K562 (cell line): ENCODE measurements around the gene SRGAP3. TPM values are rescaled to one million over a fixed set of nuclear protein-coding genes. Genes with fewer than 3 reads are reported as not detected.

Source experiments
- FUS ChIP-seq: fragments of 200-400 bp; formaldehyde crosslinking; optimal IDR thresholded peaks from 2 replicates; pipeline ENCODE3; 2017; ENCODE audit warnings: low read depth, low read length
- NFYB ChIP-seq: IDR thresholded peaks from 2 replicates; pipeline ENCODE4 v1.6.1; 2011; ENCODE audit warnings: mild to moderate bottlenecking, moderate library complexity; ENCODE audit not compliant: insufficient read length; ENCODE audit errors: extremely low read depth
- RBM14 ChIP-seq: fragments of 200-400 bp; formaldehyde crosslinking; IDR thresholded peaks from 2 replicates; pipeline ENCODE4 v1.6.1; 2018; ENCODE audit warnings: low read depth, mild to moderate bottlenecking, low read length, moderate library complexity, borderline replicate concordance; ENCODE audit not compliant: insufficient read depth
- SMAD1 ChIP-seq: fragments of 150-350 bp; IDR thresholded peaks from 2 replicates; pipeline ENCODE4 v1.6.1; 2014; ENCODE audit warnings: low read length, low read depth; ENCODE audit not compliant: partially characterized antibody
- SMARCE1 ChIP-seq: fragments of 450-650 bp; IDR thresholded peaks from 2 replicates; pipeline ENCODE4 v1.7.1; 2016; ENCODE audit warnings: mild to moderate bottlenecking
- polyA plus RNA-seq, 8 experiments: library from polyadenylated mRNA; depleted of rRNA in 4 of 8; stranded (reverse) in 5 of 8; unstranded in 3 of 8; fragments of >200 nt; fragmentation: Nextera tagmentation in 2 of 8; fragmentation: Illumina TruSeq in 1 of 8; extraction: Ambion mirVana in 2 of 8; extraction: Trizol in 1 of 8; gene quantifications; 2 replicates each; pipeline versions ENCODE4 v1.2.1 to v1.2.3, GENCODE V29; 2011 to 2014; ENCODE audit warnings: inconsistent platforms in 1 of 8, missing spikeins in 1 of 8
- total RNA-seq, 7 experiments: library from RNA; depleted of rRNA in 6 of 7; stranded (reverse); fragments of >200 nt in 6 of 7; fragmentation: Illumina TruSeq in 2 of 7; extraction: Trizol in 2 of 7; gene quantifications; 2 replicates each; pipeline versions ENCODE4 v1.2.1 to v1.2.3, GENCODE V29; 2011 to 2021; ENCODE audit warnings: low replicate concordance in 1 of 7
- TF ChIP-seq, protein P1 (sequence below): fragments of 250-450 bp; sonication (Bioruptor Pico); IDR thresholded peaks from 2 replicates; pipeline ENCODE4 v1.8.0; 2022; ENCODE audit warnings: inconsistent platforms
- TF ChIP-seq, protein P2 (sequence below): sonication (generic); formaldehyde crosslinking; IDR thresholded peaks from 2 replicates; pipeline ENCODE4 v1.8.1; 2022; ENCODE audit warnings: missing genetic modification reagents
- TF ChIP-seq, protein P3 (sequence below): sonication (generic); formaldehyde crosslinking; IDR thresholded peaks from 2 replicates; pipeline ENCODE4 v1.8.0; 2022; ENCODE audit warnings: mild to moderate bottlenecking, missing genetic modification reagents

The SRGAP3 gene
- total and polyA plus RNA-seq, 9 of the 15 experiments (the other 6 are each of a cell fraction or from before 2014, with no cell fraction given) = 0.11 to 0.85 (median 0.35) TPM; not detected in 2

DNA sequence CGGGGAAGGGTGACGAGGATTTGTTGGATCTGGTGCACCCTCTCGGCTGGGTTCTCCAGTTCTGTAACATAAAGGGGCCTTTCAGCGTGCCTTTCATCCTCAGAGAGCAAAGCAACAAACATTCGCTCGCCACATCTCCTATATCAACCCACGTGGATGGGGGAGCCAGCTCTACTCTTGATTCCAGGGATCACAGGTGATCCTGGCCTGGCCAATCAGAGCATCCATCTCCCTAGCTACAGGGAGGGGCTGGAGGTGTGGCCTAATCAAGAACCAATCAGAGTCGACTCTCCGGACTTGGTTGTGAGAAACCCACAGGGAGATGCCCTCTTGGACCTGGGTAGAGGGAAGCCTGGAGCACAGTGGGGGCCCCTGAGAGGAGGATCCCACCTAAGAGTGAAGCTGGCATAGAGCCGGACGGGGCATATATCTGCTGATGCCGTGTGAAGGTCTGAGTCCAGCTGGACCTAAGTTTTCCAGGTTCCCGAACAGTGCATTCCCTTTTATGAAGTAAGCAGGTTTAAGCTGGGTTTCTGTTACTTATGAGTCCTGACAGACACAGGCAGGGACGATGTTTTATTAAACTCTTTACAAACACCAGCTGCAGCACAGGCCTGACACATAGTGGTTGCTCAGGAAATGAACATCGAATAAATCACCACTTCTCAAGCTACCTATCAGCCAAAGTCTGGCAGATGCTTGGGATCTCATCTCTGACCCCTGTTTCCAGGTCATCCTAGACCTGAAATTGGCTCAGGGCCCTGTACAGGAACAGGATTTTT, 235.5 kb downstream of the SRGAP3 start (continued):
- TF ChIP-seq, protein P1, sequence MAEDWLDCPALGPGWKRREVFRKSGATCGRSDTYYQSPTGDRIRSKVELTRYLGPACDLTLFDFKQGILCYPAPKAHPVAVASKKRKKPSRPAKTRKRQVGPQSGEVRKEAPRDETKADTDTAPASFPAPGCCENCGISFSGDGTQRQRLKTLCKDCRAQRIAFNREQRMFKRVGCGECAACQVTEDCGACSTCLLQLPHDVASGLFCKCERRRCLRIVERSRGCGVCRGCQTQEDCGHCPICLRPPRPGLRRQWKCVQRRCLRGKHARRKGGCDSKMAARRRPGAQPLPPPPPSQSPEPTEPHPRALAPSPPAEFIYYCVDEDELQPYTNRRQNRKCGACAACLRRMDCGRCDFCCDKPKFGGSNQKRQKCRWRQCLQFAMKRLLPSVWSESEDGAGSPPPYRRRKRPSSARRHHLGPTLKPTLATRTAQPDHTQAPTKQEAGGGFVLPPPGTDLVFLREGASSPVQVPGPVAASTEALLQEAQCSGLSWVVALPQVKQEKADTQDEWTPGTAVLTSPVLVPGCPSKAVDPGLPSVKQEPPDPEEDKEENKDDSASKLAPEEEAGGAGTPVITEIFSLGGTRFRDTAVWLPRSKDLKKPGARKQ (CRISPR knock-in tag) = no peak
- no peak for TF ChIP-seq SMARCE1
- no peak for TF ChIP-seq RBM14
- peak; percentile 44 for TF ChIP-seq NFYB
- TF ChIP-seq, protein P2, sequence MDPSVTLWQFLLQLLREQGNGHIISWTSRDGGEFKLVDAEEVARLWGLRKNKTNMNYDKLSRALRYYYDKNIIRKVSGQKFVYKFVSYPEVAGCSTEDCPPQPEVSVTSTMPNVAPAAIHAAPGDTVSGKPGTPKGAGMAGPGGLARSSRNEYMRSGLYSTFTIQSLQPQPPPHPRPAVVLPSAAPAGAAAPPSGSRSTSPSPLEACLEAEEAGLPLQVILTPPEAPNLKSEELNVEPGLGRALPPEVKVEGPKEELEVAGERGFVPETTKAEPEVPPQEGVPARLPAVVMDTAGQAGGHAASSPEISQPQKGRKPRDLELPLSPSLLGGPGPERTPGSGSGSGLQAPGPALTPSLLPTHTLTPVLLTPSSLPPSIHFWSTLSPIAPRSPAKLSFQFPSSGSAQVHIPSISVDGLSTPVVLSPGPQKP (CRISPR knock-in tag) = no peak
- TF ChIP-seq, protein P3, sequence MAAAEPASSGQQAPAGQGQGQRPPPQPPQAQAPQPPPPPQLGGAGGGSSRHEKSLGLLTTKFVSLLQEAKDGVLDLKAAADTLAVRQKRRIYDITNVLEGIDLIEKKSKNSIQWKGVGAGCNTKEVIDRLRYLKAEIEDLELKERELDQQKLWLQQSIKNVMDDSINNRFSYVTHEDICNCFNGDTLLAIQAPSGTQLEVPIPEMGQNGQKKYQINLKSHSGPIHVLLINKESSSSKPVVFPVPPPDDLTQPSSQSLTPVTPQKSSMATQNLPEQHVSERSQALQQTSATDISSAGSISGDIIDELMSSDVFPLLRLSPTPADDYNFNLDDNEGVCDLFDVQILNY (CRISPR knock-in tag) = no peak
- TF ChIP-seq FUS = no peak
- TF ChIP-seq SMAD1 = no peak
